Suprapubic skin (tissue), 4 donors: ENCODE data around the gene GAPDHS. TPM values are rescaled to one million over a fixed set of nuclear protein-coding genes. Genes with fewer than 3 reads are reported as not detected.

Source experiments
- DNase-seq, 2 donors: peaks; one replicate each; pipeline ENCODE4 v3.0.0-alpha.2; 2019; ENCODE audit warnings: low spot score in 2 of 2
- H3K27ac ChIP-seq: fragments of 200-600 bp; sonication (generic); one replicate; pipeline ENCODE4 v1.5.1; 2019
- H3K27me3 ChIP-seq: fragments of 200-600 bp; sonication (generic); one replicate; pipeline ENCODE4 v1.5.1; 2019
- H3K36me3 ChIP-seq: fragments of 200-600 bp; sonication (generic); one replicate; pipeline ENCODE4 v1.5.1; 2019
- H3K4me1 ChIP-seq: fragments of 200-600 bp; sonication (generic); one replicate; pipeline ENCODE4 v1.5.1; 2019
- H3K4me3 ChIP-seq: fragments of 200-600 bp; sonication (generic); one replicate; pipeline ENCODE4 v1.5.1; 2019; ENCODE audit warnings: mild to moderate bottlenecking
- H3K9me3 ChIP-seq: fragments of 200-600 bp; sonication (generic); one replicate; pipeline ENCODE4 v1.5.1; 2019
- EP300 ChIP-seq: sonication (generic); formaldehyde crosslinking; IDR thresholded peaks from one replicate; pipeline ENCODE4 v1.6.1; 2017; ENCODE audit warnings: antibody characterized with exemption
- POLR2A ChIP-seq, 2 donors: fragments of 450-650 bp; IDR thresholded peaks; one replicate each; pipeline ENCODE4 v1.6.1; 2017; ENCODE audit warnings: antibody characterized with exemption in 2 of 2, mild to moderate bottlenecking in 2 of 2, moderate library complexity in 2 of 2
- POLR2AphosphoS5 ChIP-seq, 3 donors: sonication (generic); formaldehyde crosslinking; IDR thresholded peaks; one replicate each; pipeline ENCODE4 v1.6.1; 2017; ENCODE audit warnings: antibody characterized with exemption in 3 of 3
- WGBS: methylation state at CpG from one replicate; pipeline ENCODE4 v1.1.5; 2018; 5-methylcytosine and 5-hydroxymethylcytosine counted together
- total RNA-seq, 4 donors: library from RNA; depleted of rRNA; stranded (reverse); fragments of >200 nt; gene quantifications; one replicate each; pipeline ENCODE4 v1.1.0, GENCODE V29; 2016
- TF ChIP-seq, protein P1 (sequence below), 2 donors: fragments of 200-600 bp in 1 of 2; fragments of 450-650 bp in 1 of 2; sonication (generic) in 1 of 2; IDR thresholded peaks; one replicate each; pipeline ENCODE4 v1.5.1; 2016 to 2019; ENCODE audit warnings: antibody characterized with exemption in 2 of 2, mild to moderate bottlenecking in 1 of 2, moderate library complexity in 1 of 2

Gene GAPDHS
- total RNA-seq, 4 donors from 2014 or later, result 4.1 to 8.4 (median 6.4) TPM

DNA sequence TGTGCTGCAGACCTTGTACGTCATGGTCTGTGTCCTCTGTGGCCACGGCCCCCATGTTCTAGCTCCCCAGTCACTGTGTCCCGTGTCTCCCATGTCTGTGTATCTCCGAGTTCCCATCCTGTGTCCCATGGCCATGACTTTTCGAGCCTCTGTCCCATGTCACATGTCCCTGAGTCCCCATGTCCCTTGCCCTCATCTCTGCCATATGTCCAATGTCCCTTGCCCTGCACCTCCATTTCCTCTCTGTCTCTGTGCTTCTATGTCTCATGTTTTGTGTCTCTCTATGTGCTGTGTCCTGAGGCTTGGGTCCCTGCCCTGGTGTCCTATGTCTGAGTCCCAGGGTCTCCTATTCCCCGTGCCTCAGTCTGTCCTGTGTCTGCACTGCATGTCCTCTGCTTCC is 28.2 kb downstream of the GAPDHS start:
- 84% methylated on average over 6 of the region's 6 CpGs for WGBS
- TF ChIP-seq POLR2AphosphoS5 (IDR thresholded peaks at IDR 0.05), result no peak
- TF ChIP-seq POLR2A (IDR thresholded peaks at IDR 0.05), result no peak
- TF ChIP-seq EP300, result no peak
- TF ChIP-seq, protein P1, sequence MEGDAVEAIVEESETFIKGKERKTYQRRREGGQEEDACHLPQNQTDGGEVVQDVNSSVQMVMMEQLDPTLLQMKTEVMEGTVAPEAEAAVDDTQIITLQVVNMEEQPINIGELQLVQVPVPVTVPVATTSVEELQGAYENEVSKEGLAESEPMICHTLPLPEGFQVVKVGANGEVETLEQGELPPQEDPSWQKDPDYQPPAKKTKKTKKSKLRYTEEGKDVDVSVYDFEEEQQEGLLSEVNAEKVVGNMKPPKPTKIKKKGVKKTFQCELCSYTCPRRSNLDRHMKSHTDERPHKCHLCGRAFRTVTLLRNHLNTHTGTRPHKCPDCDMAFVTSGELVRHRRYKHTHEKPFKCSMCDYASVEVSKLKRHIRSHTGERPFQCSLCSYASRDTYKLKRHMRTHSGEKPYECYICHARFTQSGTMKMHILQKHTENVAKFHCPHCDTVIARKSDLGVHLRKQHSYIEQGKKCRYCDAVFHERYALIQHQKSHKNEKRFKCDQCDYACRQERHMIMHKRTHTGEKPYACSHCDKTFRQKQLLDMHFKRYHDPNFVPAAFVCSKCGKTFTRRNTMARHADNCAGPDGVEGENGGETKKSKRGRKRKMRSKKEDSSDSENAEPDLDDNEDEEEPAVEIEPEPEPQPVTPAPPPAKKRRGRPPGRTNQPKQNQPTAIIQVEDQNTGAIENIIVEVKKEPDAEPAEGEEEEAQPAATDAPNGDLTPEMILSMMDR (IDR thresholded peaks at IDR 0.05), result no peak

DNA sequence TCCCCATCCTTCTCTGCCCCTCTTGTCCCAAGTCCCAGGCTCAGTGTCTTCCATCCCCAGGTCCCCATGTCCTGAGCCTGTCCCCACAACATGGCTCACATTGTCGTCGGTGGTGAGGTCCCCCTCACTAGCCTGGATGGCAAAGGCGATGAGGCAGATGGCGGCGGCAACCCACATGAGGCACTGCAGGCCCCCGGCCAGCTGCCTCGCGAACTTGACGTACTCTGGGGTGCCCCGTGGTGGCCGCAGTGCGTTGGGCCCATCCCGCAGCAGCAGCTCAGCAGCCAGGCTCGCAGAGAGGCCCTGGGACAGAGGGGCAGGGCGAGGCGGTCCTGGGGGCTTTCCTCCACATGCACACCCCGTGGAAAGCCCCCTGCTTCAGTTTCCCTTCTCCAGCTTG is 29.1 kb downstream of the GAPDHS start:
- 63% methylated on average over 12 of the region's 17 CpGs for WGBS
- TF ChIP-seq POLR2A (IDR thresholded peaks at IDR 0.05) (no peak), POLR2AphosphoS5 (IDR thresholded peaks at IDR 0.05) (no peak), EP300 (no peak)
- TF ChIP-seq, protein P1 (IDR thresholded peaks at IDR 0.05), result no peak
- Histone ChIP-seq H3K4me3 (no peak overlapping the region), H3K4me1 (peaks cover 13% of the 10 kb centered on the region), H3K36me3 (no peaks in the 10 kb centered on the region), H3K27ac (no peak overlapping the region), H3K27me3 (peaks cover 74% of the 10 kb centered on the region), H3K9me3 (no peaks in the 10 kb centered on the region)
- peak in 1 of 2 donors; percentile 72 for DNase-seq

More for the DNA sequence above, 28.2 kb downstream of the GAPDHS start:
- Histone ChIP-seq H3K27ac (no peak overlapping the region), H3K27me3 (peaks cover 74% of the 10 kb centered on the region), H3K9me3 (no peaks in the 10 kb centered on the region), H3K4me1 (peaks cover 13% of the 10 kb centered on the region), H3K36me3 (no peaks in the 10 kb centered on the region), H3K4me3 (no peak overlapping the region)
- DNase-seq, result peak in 1 of 2 donors; percentile 53

DNA sequence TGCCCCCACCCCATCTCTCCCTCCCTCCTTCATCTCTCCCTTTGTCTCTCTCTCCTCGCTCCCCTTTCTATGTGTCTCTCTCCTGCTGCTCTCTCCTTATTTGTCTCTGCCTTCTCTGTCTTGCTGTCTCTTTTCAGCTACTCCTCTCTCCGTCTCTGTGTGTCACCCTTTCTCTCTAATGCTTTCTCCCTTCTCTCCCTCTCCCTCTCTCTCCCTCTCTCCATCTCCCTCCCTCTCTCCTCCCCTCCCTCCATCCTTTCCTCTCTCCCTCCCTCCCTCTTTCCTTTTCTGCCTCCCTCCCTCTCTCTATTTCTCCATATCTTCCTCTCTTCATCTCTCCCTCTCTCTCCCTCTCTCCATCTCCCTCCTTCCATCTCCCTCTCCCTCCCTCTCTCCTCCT is 29.5 kb downstream of the GAPDHS start:
- Histone ChIP-seq H3K27me3 (peaks cover 70% of the 10 kb centered on the region), H3K27ac (no peak overlapping the region), H3K4me1 (peaks cover 10% of the 10 kb centered on the region), H3K36me3 (no peaks in the 10 kb centered on the region), H3K4me3 (no peak overlapping the region), H3K9me3 (no peaks in the 10 kb centered on the region)
- DNase-seq, result no peak
- 75% methylated on average over 2 of the region's 2 CpGs for WGBS
- TF ChIP-seq, protein P1 (IDR thresholded peaks at IDR 0.05), result no peak
- TF ChIP-seq POLR2A (IDR thresholded peaks at IDR 0.05), result no peak
- no peak for TF ChIP-seq POLR2AphosphoS5 (IDR thresholded peaks at IDR 0.05)
- no peak for TF ChIP-seq EP300

DNA sequence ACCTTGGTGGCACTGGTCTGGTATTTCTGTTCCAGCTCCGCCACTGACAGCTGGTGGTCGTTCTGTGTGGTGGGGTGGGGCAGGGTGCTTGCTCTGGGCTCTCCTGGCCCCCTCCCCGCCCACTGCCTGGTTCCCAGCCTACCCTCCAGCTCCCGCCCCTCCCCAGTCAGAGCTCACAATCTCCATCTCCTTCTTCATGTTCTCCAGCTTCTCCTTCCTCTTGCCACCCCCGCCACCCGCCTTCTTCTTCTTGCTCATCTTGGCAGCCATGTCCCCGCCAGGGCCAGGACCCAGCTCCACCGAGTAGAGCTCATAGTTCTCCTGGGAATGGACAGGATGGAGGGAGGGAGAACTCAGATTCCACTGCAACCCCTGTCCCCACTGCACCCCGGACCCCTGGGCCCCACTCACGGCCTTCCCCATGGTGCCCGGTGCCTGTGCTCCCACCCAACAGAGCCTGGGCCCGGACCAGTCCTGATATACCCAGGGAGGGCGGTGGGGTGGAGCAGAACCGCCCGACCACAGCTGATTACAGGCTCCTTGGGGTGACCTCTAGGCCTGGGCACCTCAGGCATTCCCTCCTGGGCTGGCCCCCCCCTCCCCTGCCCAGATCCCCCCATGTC is 30.1 kb downstream of the GAPDHS start, which contains the start of gene ATP4A:
TSS of gene ATP4A (minus strand) at position 452 of the 623 bp plus-strand sequence. CDS start at position 423, 29 bp downstream.
- peaks cover 4% of the 10 kb centered on the region for H3K4me1 ChIP-seq
- H3K36me3 ChIP-seq, result no peaks in the 10 kb centered on the region
- no peak within 1 kb of the TSS for H3K4me3 ChIP-seq
- TF ChIP-seq EP300 (no peak), POLR2A (IDR thresholded peaks at IDR 0.05) (no peak), POLR2AphosphoS5 (IDR thresholded peaks at IDR 0.05) (no peak)
- TF ChIP-seq, protein P1 (IDR thresholded peaks at IDR 0.05), result no peak
- WGBS, result 56% methylated on average over 11 of the region's 15 CpGs
- no peak within 1 kb of the TSS for H3K27ac ChIP-seq
- DNase-seq, result peak in 1 of 2 donors; percentile 66
- peaks cover 65% of the 10 kb centered on the region for H3K27me3 ChIP-seq
- no peaks in the 10 kb centered on the region for H3K9me3 ChIP-seq

DNA sequence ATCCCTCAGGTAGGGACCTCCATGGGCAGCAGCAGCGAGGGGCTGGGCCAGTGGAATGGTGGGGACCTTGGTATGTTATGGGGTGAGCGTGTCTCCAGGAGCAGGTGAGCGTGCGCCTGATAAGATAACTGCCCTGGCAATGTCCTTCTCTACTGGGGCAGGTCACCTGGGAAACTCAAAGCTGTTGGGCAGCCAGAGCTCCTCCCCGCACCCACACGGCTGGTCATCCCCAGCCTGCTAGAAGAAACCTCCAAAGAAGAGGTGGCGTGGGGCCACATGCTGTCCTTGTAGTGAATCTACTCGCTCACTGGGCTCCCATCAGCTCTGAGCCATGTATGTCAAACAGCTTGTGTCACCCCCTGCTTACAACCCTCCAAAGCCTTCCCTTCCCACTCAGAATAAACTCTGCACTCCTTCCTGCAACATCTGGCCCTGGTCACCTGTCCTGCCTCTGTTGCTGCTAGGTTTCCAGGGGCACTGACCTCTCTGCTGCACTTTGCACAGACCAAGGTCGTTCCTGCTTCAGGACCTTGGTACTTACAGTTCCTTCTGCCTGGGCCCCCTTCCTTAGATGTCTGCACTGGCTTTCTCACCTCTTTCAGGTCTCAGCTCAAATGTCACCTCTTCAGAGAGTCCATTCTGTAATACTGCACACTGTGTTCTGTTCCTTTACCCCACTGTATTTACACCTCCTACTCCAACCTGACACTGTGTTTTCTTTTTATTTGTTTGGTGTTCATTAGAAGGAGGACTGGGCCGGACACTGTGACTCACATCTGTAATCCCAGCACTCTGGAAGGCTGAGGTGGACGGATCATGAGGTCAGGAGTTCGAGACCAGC is 32.0 kb downstream of the GAPDHS start:
- no peaks in the 10 kb centered on the region for H3K9me3 ChIP-seq
- H3K4me1 ChIP-seq, result no peaks in the 10 kb centered on the region
- no peaks in the 10 kb centered on the region for H3K36me3 ChIP-seq
- TF ChIP-seq EP300, result no peak
- TF ChIP-seq, protein P1 (IDR thresholded peaks at IDR 0.05), result no peak
- TF ChIP-seq POLR2AphosphoS5 (IDR thresholded peaks at IDR 0.05), result no peak
- TF ChIP-seq POLR2A (IDR thresholded peaks at IDR 0.05), result no peak
- no peak overlapping the region for H3K27ac ChIP-seq
- WGBS, result 75% methylated on average over 9 of the region's 12 CpGs
- DNase-seq, result peak in 1 of 2 donors; percentile 47
- peaks cover 45% of the 10 kb centered on the region for H3K27me3 ChIP-seq
- H3K4me3 ChIP-seq, result no peak overlapping the region
